MM.1S (cell line): ENCODE data around the gene SIK1.
"Not testable (repeated sequence)": the region's sequence is repeated elsewhere in the genome, so short reads cannot be mapped to it uniquely, and the experiment has no call there.

Experiments used
- DNase-seq: peaks from one replicate; pipeline ENCODE4 v3.0.0-alpha.2; 2015
- H2AFZ ChIP-seq: fragments of 300-600 bp; sonication (generic); 2 replicates; pipeline ENCODE4 v1.6.0; 2016; ENCODE audit warnings: antibody characterized with exemption, low read length
- H3F3A ChIP-seq: fragments of 300-600 bp; sonication (generic); 2 replicates; pipeline ENCODE4 v1.6.1; 2016; ENCODE audit warnings: mild to moderate bottlenecking, antibody characterized with exemption, low read length, moderate library complexity, mixed read lengths; ENCODE audit not compliant: insufficient read depth
- H3K27ac ChIP-seq: fragments of 300-600 bp; sonication (generic); 2 replicates; pipeline ENCODE4 v1.5.1; 2016; ENCODE audit warnings: mild to moderate bottlenecking, low read length
- H3K27me3 ChIP-seq: fragments of 300-600 bp; sonication (generic); replicated peaks from 2 replicates; pipeline ENCODE4 v1.6.0; 2016; ENCODE audit warnings: low read length; ENCODE audit not compliant: insufficient read depth
- H3K36me3 ChIP-seq: fragments of 300-600 bp; sonication (generic); replicated peaks from 2 replicates; pipeline ENCODE4 v1.6.1; 2016; ENCODE audit warnings: mild to moderate bottlenecking, low read length, mixed read lengths; ENCODE audit not compliant: insufficient read depth
- H3K4me1 ChIP-seq: fragments of 300-600 bp; sonication (generic); 2 replicates; pipeline ENCODE4 v1.6.1; 2016; ENCODE audit warnings: low read length, mixed read lengths
- H3K4me2 ChIP-seq: fragments of 300-600 bp; sonication (generic); 2 replicates; pipeline ENCODE4 v1.6.0; 2016; ENCODE audit warnings: low read depth, low read length
- H3K4me3 ChIP-seq: fragments of 300-600 bp; sonication (generic); 2 replicates; pipeline ENCODE4 v1.5.1; 2016; ENCODE audit warnings: low read length, mixed read lengths
- H3K79me2 ChIP-seq: fragments of 300-600 bp; sonication (generic); 2 replicates; pipeline ENCODE4 v1.6.1; 2016; ENCODE audit warnings: mixed run types, low read length, mixed read lengths
- H3K9ac ChIP-seq: fragments of 300-600 bp; sonication (generic); 2 replicates; pipeline ENCODE4 v1.6.1; 2016; ENCODE audit warnings: low read length, mixed read lengths
- H3K9me2 ChIP-seq: fragments of 300-600 bp; sonication (generic); replicated peaks from 2 replicates; pipeline ENCODE4 v1.6.1; 2016; ENCODE audit warnings: mild to moderate bottlenecking, low read length, mixed read lengths; ENCODE audit not compliant: insufficient read depth
- H3K9me3 ChIP-seq: fragments of 300-600 bp; sonication (generic); replicated peaks from 2 replicates; pipeline ENCODE4 v1.6.1; 2016; ENCODE audit warnings: mild to moderate bottlenecking, low read length, mixed read lengths; ENCODE audit not compliant: insufficient read depth
- H4K20me1 ChIP-seq: fragments of 300-600 bp; sonication (generic); 2 replicates; pipeline ENCODE4 v1.6.1; 2016; ENCODE audit warnings: mild to moderate bottlenecking, low read length, moderate library complexity, mixed read lengths; ENCODE audit not compliant: insufficient read depth
- EZH2 ChIP-seq: fragments of 300-600 bp; sonication (generic); optimal IDR thresholded peaks from 2 replicates; pipeline ENCODE3; 2017; ENCODE audit warnings: low read depth, mild to moderate bottlenecking, antibody characterized with exemption, low read length, mixed read lengths
- EZH2phosphoT487 ChIP-seq: fragments of 300-600 bp; sonication (generic); IDR thresholded peaks from 2 replicates; pipeline ENCODE4 v1.6.1; 2018; ENCODE audit warnings: antibody characterized with exemption, low read length
- TF ChIP-seq, protein P1 (sequence below): fragments of 300-600 bp; sonication (generic); IDR thresholded peaks from 2 replicates; pipeline ENCODE4 v1.5.1; 2016; ENCODE audit warnings: antibody characterized with exemption, low read length, mixed read lengths

Gene SIK1

DNA sequence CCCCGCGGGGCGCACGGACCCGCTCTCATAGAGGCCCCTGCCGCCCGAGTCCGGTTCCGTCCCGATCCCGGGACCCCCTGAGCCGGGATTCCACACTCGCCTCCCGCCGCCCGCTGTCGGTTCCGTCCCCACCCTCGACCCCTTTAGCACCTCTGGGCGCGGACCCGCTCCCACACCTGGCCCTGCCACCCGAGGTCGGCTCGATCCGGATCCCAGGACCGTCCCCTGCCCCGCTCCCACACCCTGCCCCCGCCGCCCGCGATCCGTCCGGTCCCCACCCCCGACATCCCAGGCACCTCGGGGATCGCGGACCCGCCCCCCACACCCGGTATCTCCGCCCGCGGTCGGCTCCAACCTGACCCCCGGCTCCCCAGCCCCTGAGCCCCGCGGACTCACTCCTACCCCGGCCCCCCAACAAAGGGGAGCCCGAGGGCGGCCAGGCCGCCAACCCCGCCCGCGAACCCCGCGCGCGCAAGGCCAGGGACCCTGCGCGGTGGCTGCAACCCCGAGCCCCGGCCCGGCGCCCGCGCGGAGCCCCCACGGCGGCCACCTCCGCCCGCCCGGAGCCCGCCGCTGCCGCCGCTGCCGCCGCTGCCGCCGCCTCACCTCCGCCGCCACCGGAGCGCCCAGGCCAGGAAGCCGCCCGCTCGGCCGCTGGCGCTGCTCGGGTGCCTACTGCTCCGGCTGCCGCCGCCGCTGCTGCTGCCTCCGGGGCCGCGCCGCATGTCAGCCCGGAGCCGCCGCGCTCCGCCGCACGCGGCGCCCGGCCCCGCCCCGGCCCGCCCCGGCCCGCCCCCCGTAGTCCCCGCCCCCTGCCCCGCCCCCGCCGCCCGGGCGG, at the start of gene SIK1:
Gene SIK1, minus strand, starts transcription at position 728 of the 838 bp plus-strand sequence. CDS start 953 bp downstream, outside the sequence.
- H3K27ac ChIP-seq, H3K4me2 ChIP-seq, H3K36me3 ChIP-seq, H3F3A ChIP-seq, H3K4me3 ChIP-seq, H3K9ac ChIP-seq, H3K9me3 ChIP-seq, H3K79me2 ChIP-seq, DNase-seq, H3K9me2 ChIP-seq, H4K20me1 ChIP-seq, H2AFZ ChIP-seq, H3K4me1 ChIP-seq, H3K27me3 ChIP-seq: not testable (repeated sequence)

DNA sequence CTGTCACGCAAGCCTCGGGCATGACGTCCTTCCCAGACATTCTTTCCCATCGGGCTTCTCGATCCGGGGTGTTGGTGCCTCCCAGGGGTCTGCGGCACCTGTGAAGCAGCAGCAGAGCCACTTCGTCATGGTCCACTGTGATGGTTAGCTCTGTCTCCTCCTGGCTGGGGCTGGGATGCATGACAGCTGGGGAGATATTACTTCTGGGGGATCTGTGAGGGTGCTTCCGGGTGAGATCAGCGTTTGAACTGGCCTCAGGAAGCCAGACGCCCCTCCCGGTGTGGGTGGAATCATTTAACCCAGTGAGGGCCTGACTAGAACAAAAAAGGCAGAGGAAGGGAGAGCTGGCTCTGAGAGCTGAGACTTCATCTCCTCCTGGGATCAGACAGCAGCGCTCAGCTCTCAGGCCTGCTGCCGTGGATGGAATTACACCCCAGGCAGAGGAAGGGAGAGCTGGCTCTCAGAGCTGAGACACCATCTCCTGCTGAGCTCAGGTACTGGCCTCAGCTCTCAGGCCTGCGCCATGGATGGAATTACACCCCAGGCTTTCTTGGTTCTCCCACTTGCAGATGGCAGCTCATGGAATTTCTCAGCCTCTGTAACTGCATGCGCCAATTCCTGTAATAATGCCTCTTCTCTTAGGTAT, 44.8 kb upstream of the SIK1 start:
- not testable (repeated sequence) for H2AFZ ChIP-seq

DNA sequence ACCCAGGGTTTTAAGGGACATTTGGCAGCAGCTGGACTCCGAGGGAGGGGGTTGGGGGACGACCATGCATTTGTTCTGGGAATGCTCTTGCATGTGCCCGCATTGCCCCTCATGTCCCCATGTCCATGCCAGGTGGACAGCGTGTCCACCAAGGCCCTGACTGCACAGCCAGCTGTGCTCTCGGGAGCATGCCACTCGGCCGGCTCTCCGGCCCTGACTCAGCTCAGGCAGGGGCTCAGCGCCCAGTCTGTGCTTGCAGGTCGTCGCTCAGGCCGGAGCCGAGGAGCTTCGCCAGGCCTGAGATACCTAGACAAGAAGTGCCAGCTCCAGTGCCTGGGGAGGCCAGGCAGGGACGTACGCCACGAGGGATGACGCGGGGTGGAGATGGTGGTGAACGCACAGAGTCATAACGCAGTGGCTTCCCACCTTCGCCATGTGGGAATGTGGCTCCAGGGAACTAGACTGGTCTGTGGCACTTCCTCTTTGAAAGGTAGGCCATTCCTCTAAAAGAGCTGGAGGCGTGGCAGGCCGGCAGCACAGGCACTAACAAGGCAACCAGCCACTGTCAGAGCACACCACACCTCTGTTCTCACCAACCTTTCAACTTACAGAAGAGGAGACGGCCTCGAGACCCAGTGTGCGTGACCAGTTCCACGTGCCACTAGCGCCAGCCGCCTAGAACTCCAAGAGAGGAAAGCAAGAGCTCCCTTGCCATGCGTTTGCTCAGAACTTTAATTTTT, 43.0 kb upstream of the SIK1 start:
- H3K4me1 ChIP-seq, H3K9ac ChIP-seq, H2AFZ ChIP-seq, H3K4me3 ChIP-seq, H3K27me3 ChIP-seq, H3F3A ChIP-seq, H3K36me3 ChIP-seq, H3K9me3 ChIP-seq, DNase-seq, H3K9me2 ChIP-seq, H4K20me1 ChIP-seq, H3K4me2 ChIP-seq, H3K79me2 ChIP-seq, H3K27ac ChIP-seq: not testable (repeated sequence)

More for the DNA sequence above, 44.8 kb upstream of the SIK1 start:
- not testable (repeated sequence) for H3K4me1 ChIP-seq, H3K9me2 ChIP-seq, H3K36me3 ChIP-seq, H3K9me3 ChIP-seq, DNase-seq, H3K79me2 ChIP-seq, H3K27ac ChIP-seq, H3K27me3 ChIP-seq, H3F3A ChIP-seq, H3K9ac ChIP-seq, H4K20me1 ChIP-seq, H3K4me2 ChIP-seq, H3K4me3 ChIP-seq

DNA sequence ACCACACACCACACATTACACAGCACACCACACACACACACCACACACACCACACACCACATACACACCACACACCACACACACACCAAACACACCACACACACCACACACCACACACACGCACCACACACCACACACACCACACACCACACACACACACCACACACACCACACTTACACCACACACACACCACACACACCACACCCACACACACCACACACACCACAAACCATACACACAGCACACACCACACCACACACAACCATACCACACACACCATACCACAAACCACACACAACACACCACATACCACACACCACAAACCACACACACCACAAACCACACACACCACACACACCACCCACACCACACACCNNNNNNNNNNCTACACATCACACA, 40.9 kb upstream of the SIK1 start:
- Histone ChIP-seq H3K9me3 (no peaks in the 10 kb centered on the region), H3K36me3 (no peaks in the 10 kb centered on the region), H3K4me1 (no peaks in the 10 kb centered on the region), H3K9me2 (no peaks in the 10 kb centered on the region), H3K27ac (no peak overlapping the region), H2AFZ (no peak overlapping the region), H3K27me3 (no peaks in the 10 kb centered on the region), H3K79me2 (no peaks in the 10 kb centered on the region), H4K20me1 (no peaks in the 10 kb centered on the region), H3K4me2 (no peak overlapping the region), H3K9ac (no peak overlapping the region), H3F3A (no peaks in the 10 kb centered on the region), H3K4me3 (no peak overlapping the region)
- no peak for DNase-seq
- TF ChIP-seq EZH2phosphoT487 (no peak), EZH2 (no peak)
- TF ChIP-seq, protein P1, sequence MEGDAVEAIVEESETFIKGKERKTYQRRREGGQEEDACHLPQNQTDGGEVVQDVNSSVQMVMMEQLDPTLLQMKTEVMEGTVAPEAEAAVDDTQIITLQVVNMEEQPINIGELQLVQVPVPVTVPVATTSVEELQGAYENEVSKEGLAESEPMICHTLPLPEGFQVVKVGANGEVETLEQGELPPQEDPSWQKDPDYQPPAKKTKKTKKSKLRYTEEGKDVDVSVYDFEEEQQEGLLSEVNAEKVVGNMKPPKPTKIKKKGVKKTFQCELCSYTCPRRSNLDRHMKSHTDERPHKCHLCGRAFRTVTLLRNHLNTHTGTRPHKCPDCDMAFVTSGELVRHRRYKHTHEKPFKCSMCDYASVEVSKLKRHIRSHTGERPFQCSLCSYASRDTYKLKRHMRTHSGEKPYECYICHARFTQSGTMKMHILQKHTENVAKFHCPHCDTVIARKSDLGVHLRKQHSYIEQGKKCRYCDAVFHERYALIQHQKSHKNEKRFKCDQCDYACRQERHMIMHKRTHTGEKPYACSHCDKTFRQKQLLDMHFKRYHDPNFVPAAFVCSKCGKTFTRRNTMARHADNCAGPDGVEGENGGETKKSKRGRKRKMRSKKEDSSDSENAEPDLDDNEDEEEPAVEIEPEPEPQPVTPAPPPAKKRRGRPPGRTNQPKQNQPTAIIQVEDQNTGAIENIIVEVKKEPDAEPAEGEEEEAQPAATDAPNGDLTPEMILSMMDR = no peak

DNA sequence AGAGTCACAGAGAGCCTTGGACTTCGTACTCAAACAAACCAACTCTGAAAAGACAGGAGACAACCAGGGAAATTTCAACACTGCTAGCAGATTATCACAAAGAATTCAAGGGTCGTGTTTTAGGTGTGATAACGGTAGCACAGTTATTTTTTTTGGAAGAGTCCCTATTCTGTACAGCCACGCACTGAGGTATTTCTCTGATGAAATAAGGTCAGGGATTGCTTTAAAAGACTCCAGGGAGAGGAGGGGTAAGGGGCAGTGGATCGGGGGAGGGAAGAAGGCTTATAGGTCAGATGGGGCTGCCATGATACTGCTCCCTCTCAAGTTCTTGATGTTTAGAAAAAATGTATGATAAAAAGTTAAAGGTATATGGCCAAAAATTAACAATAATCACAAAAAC, 38.2 kb upstream of the SIK1 start:
- not testable (repeated sequence) for H3K27me3 ChIP-seq, H3K9ac ChIP-seq, H3K27ac ChIP-seq, H3K79me2 ChIP-seq, H3K4me3 ChIP-seq, DNase-seq, H3K4me2 ChIP-seq, H2AFZ ChIP-seq, H3K9me2 ChIP-seq, H3K9me3 ChIP-seq, H3K36me3 ChIP-seq, H3F3A ChIP-seq, H4K20me1 ChIP-seq, H3K4me1 ChIP-seq

DNA sequence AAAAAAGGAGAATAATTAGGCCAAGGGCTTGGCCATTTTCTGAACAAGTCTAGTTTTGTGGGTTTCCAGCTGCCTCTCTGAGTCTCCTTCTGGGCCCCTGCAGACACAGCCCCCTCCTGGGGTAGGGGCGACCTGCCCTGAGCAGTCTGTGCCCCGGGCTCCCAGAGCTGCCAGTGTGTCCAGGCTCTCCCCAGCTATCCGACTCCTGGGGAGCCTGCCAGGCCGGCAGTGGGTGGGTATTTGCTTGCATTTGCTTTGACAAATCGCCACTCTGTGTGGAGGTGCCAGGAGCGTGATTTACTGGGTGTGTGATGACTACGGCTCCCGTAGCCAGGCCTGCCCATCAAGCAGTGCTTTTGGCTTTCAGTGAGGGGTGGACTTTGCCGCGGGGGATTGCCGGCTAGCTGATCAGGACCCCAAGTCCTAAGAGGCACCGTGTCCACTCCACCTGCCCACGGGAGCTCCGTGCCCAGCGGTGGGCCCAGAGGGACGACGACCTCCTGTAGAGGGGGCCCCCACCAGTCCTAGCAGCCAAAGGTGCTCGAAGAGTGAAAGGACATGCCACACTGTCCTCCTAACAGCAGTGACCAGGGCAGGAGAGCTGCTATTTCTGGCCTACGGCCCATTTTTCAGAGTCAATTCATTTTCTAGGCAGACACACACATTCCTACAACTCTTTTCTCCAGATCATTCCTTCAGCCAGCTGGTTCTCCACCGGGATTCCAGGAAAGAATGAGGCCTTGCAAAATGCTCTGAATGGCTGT, 36.7 kb upstream of the SIK1 start:
- H3K27me3 ChIP-seq, H3K4me1 ChIP-seq, H3K9me3 ChIP-seq, H3K79me2 ChIP-seq, H3K27ac ChIP-seq, H3K36me3 ChIP-seq, DNase-seq, H3K4me3 ChIP-seq, H3K9me2 ChIP-seq, H3K4me2 ChIP-seq, H3K9ac ChIP-seq, H3F3A ChIP-seq, H4K20me1 ChIP-seq, H2AFZ ChIP-seq: not testable (repeated sequence)
